Choroid plexus epithelial cell (primary cell): ENCODE data around the gene PIGX.

Experiments used
- DNase-seq: peaks from one replicate; pipeline ENCODE4 v3.0.0-alpha.2; 2010; ENCODE audit warnings: low read depth
- H3K4me3 ChIP-seq: 2 replicates; pipeline ENCODE4 v1.5.1; 2011; ENCODE audit warnings: low read depth, mild to moderate bottlenecking, control low read depth, low read length, moderate library complexity
- TF ChIP-seq, protein P1 (sequence below): conservative IDR thresholded peaks from 2 replicates; pipeline ENCODE4 v1.5.1; 2011; ENCODE audit warnings: low read depth, mild to moderate bottlenecking, control low read depth, inconsistent platforms, low read length, moderate library complexity

The PIGX gene

DNA sequence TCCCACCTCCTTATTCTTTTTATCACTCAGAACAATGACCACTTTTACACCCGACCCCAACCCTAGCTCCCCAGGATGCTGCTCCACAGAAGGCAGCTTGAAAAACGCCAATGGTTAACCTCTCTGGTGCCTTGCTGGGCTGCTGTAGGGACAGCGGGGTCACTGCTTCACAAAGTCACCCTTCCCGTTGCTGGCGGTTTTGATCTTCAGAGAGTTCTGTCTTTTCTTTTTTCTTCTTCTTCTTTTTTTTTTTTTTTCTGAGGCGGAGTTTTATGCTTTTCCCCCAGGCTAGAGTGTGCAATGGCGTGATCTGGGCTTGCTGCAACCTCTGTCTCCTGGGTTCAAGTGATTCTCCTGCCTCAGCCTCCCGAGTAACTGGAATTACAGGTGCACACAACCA is 20.8 kb upstream of the PIGX start:
- TF ChIP-seq, protein P1, sequence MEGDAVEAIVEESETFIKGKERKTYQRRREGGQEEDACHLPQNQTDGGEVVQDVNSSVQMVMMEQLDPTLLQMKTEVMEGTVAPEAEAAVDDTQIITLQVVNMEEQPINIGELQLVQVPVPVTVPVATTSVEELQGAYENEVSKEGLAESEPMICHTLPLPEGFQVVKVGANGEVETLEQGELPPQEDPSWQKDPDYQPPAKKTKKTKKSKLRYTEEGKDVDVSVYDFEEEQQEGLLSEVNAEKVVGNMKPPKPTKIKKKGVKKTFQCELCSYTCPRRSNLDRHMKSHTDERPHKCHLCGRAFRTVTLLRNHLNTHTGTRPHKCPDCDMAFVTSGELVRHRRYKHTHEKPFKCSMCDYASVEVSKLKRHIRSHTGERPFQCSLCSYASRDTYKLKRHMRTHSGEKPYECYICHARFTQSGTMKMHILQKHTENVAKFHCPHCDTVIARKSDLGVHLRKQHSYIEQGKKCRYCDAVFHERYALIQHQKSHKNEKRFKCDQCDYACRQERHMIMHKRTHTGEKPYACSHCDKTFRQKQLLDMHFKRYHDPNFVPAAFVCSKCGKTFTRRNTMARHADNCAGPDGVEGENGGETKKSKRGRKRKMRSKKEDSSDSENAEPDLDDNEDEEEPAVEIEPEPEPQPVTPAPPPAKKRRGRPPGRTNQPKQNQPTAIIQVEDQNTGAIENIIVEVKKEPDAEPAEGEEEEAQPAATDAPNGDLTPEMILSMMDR = no peak
- DNase-seq = no peak
- H3K4me3 ChIP-seq = no peak overlapping the region

DNA sequence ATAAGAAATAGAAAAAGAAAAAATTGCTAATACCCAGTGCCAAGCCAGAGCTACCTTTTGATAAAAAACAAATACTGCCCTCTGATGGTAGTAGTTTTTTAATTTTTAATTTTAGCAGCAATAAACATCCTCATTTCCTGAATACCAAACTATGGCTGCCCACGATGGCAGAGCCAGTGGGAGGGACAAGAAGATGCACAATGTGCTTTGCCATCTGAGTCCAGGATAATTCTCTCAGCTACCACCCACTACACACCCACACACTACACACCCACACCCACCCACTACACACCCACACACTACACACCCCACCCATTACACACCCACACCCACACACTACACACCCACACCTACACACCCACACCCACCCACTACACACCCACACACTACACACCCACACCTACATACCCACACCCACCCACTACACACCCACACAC is 18.0 kb upstream of the PIGX start:
- no peak overlapping the region for H3K4me3 ChIP-seq
- DNase-seq = peak; percentile 40
- TF ChIP-seq, protein P1 = peak; percentile 21

DNA sequence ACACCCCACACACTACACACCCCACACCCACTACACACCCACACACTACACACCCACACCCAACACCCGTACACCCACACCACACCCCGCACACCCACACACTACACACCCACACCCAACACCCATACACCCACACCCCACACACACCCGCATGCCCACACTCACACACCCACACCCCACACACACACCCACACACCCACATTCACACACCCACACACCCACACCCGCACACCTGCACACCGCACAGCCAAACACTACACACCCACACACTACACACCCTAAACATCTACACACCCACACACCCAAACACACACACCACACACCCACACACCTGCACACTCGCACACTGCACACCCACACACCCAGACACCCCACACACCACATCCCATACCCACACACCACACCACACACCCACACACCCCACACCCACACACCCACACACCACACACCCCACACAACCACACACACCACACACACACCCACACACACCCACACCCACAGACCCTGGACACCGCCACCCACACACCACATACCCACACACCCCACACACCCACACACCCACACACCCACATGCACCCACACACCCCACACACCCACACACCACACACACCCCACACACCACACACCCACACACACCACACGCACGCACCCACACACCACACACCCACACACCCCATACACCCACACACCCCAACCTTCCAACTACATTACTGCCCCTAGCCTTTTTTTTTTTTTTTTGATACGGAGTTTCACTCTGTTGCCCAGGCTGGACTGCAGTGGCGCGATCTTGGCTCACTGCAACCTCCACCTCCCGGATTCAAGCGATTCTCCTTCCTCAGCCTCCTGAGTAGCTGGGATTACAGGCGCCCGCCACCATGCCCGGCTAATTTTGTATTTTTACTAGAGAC is 17.0 kb upstream of the PIGX start:
- no peak overlapping the region for H3K4me3 ChIP-seq
- DNase-seq = no peak
- TF ChIP-seq, protein P1 = no peak

DNA sequence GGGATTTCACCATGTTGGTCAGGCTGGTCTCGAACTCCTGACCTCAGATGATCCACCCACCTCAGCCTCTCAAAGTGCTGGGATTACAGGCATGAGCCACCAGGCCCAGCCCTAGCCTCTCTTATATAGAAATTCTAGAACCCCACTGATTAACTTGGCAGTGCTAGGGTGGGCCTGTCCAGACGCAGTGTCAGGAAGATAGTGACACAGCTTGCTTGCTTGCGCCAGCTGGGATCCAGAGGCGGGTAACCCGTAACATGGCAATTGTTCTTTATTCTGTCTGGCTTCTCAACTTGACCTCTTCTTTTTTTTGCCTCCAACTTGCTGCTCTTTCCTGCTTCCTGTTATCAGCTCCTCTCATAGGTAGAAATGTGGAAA is 16.3 kb upstream of the PIGX start:
- TF ChIP-seq, protein P1 = no peak

DNA sequence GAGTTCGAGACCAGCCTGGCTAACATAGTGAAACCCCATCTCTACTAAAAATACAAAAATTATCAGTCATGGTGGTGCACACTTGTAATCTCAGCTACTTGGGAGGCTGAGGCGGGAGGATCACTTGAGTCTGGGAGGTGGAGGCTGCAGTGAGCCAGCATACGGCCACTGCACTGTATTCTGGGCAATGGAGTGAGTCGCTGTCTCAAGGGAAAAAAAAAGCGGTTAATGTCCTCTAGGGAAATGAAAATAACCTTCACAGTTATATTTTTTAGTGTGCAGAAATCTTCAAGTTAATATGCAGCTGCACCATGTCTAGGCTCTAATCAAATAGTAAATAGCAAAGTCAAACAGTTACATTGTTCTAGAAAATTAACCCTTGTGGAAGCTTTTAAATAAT is 14.9 kb upstream of the PIGX start:
- no peak for DNase-seq
- TF ChIP-seq, protein P1 = no peak
- no peak overlapping the region for H3K4me3 ChIP-seq

More for the DNA sequence above, 16.3 kb upstream of the PIGX start:
- H3K4me3 ChIP-seq = no peak overlapping the region
- no peak for DNase-seq

DNA sequence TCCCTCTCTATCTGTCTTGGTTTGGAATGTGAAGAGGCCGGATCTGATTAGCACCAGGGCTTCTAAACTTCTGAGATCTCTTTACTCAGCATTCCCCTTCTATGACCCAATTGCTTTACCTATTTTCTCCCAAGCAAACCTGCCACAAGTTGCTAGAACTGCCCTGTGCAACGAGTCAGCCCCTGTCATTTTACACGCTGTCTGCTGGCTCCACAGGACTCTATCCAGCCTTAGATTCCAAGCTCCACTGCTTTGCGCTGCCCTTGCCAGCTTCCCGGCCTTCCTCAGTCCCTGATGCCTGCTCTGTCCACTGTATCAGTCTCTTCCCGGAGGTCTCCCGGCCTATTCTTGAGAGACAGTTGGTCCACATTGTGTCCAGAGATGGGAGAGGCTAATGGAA is 12.4 kb upstream of the PIGX start:
- H3K4me3 ChIP-seq = no peak overlapping the region
- TF ChIP-seq, protein P1 = no peak
- DNase-seq = no peak

DNA sequence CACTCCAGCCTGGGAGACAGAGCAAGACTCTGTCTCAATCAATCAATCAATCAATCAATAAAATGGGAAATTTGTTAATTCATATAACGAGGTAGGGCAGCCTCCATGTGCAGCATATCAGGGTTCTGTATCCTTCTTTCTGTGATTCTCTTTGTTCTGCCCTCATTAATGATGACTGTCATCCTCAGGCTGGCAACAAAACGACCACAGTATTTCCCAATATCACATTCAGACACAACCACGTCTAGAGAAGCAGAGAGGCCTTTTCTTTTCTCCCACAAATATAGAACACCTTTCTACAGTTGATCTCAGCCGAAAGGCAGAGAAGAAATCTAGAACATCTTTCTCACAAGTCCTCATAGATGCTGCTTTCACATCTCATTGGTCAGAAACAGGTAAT is 11.4 kb upstream of the PIGX start:
- no peak overlapping the region for H3K4me3 ChIP-seq
- TF ChIP-seq, protein P1 = no peak
- no peak for DNase-seq
